Inflammatory macrophage treated with lipopolysaccharide for 1 hour (primary cell): ENCODE measurements around the gene PLXDC2.
"Not testable (repeated sequence)": the region's sequence is repeated elsewhere in the genome, so short reads cannot be mapped to it uniquely, and the experiment has no call there.

Source experiments
- DNase-seq, 2 donors: peaks; one replicate each; pipeline ENCODE4 v3.0.0-alpha.2; 2020 to 2022

PLXDC2 gene

GRCh38 chr10:19816411-19817230, at the start of gene PLXDC2:
Gene PLXDC2, plus strand, starts transcription at chr10:19816432.
- peak; percentile 60 to 74 for DNase-seq

- no peak for DNase-seq
These were observed 48.4 kb upstream of the PLXDC2 start for GRCh38 chr10:19767876-19768275.

GRCh38 chr10:19769826-19770225, 46.4 kb upstream of the PLXDC2 start:
- not testable (repeated sequence) for DNase-seq

- no peak for DNase-seq
These were observed 43.3 kb upstream of the PLXDC2 start for GRCh38 chr10:19772972-19773371.

GRCh38 chr10:19775296-19775695, 40.9 kb upstream of the PLXDC2 start:
- DNase-seq: peak; percentile 80 to 88

- no peak for DNase-seq
These were observed 38.4 kb upstream of the PLXDC2 start for GRCh38 chr10:19777806-19778205.

GRCh38 chr10:19778996-19779395, 37.2 kb upstream of the PLXDC2 start:
- DNase-seq: peak; percentile 10

GRCh38 chr10:19782430-19783089, 33.7 kb upstream of the PLXDC2 start:
- no peak for DNase-seq

GRCh38 chr10:19783721-19784120, 32.5 kb upstream of the PLXDC2 start:
- no peak for DNase-seq

- DNase-seq: peak in 1 of 2 donors; percentile 9
These were observed 30.9 kb upstream of the PLXDC2 start for GRCh38 chr10:19785366-19785765.

- DNase-seq: peak; percentile 32 to 77
These were observed 28.1 kb upstream of the PLXDC2 start for GRCh38 chr10:19788075-19788686.

- no peak for DNase-seq
These were observed 27.3 kb upstream of the PLXDC2 start for GRCh38 chr10:19788902-19789301.

- no peak for DNase-seq
These were observed 26.6 kb upstream of the PLXDC2 start for GRCh38 chr10:19789607-19790006.

- DNase-seq: no peak
These were observed 25.2 kb upstream of the PLXDC2 start for GRCh38 chr10:19791032-19791431.

GRCh38 chr10:19795684-19796083, 20.5 kb upstream of the PLXDC2 start:
- no peak for DNase-seq

- no peak for DNase-seq
These were observed 16.1 kb upstream of the PLXDC2 start for GRCh38 chr10:19800161-19800560.

GRCh38 chr10:19801369-19801768, 14.9 kb upstream of the PLXDC2 start:
- DNase-seq: no peak

GRCh38 chr10:19803676-19804075, 12.6 kb upstream of the PLXDC2 start:
- DNase-seq: no peak

GRCh38 chr10:19809481-19809880, 6.8 kb upstream of the PLXDC2 start:
- DNase-seq: no peak

GRCh38 chr10:19811540-19811939, 4.7 kb upstream of the PLXDC2 start:
- no peak for DNase-seq

- DNase-seq: no peak
These were observed 3.3 kb upstream of the PLXDC2 start for GRCh38 chr10:19812976-19813375.

- DNase-seq: no peak
These were observed 1.0 kb upstream of the PLXDC2 start for GRCh38 chr10:19815036-19815730.

- DNase-seq: peak in 1 of 2 donors; percentile 72
These were observed 361 bp upstream of the PLXDC2 start for GRCh38 chr10:19815731-19816410.
